Epithelial cell of proximal tubule (primary cell): ENCODE measurements around the gene SNCB. TPM values are rescaled to one million over a fixed set of nuclear protein-coding genes. Genes with fewer than 3 reads are reported as not detected.

Source experiments
- DNase-seq: peaks from one replicate; pipeline ENCODE4 v3.0.0-alpha.2; 2011; ENCODE audit warnings: low read depth
- H3K4me3 ChIP-seq: 2 replicates; pipeline ENCODE4 v1.5.1; 2011; ENCODE audit warnings: low read depth, mild to moderate bottlenecking, low read length
- CTCF ChIP-seq: conservative IDR thresholded peaks from 2 replicates; pipeline ENCODE4 v1.5.1; 2012; ENCODE audit warnings: low read depth, mild to moderate bottlenecking, low read length
- total RNA-seq: library from RNA; depleted of rRNA; stranded (reverse); fragments of >200 nt; gene quantifications from 2 replicates; pipeline ENCODE4 v1.2.3, GENCODE V29; 2015

SNCB gene
- total RNA-seq, 1 donor from 2014 or later = 0.17 TPM

DNA sequence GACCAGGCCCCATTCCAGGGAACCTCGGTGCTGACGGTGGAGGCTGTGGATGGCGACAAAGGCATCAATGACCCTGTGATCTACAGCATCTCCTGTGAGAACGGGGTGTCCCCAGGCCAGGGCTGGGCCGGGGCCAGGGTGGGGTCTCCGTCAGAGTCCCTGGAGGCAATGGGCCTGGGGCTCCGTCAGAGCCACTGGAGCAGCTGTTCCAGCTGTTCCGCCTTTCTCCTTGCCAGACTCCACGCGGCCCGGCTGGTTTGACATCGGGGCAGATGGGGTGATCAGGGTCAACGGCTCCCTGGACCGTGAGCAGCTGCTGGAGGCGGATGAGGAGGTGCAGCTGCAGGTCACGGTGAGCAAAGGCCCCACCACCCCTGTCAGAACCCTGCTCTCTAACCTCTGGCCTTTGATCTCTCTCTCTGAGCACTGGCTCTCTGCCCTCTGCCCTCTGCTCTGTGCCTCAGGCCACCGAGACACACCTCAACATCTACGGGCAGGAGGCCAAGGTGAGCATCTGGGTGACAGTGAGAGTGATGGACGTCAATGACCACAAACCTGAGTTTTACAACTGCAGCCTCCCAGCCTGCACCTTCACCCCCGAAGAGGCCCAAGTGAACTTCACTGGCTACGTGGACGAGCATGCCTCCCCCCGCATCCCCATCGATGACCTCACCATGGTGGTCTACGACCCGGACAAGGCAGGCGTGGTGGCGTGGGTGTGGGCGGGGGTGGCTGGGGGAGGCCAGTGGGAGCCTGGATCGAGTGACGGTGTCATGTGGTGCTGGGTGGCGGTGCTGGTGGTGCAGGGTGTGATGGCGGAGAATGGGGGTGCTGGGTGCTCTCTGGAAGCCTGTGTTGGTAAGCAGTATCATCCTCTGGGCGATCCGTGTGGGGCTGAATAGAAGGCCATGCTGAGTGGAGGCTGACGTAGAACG lies 54.6 kb downstream of the SNCB start:
- no peak for DNase-seq
- no peak overlapping the region for H3K4me3 ChIP-seq
- TF ChIP-seq CTCF = no peak

DNA sequence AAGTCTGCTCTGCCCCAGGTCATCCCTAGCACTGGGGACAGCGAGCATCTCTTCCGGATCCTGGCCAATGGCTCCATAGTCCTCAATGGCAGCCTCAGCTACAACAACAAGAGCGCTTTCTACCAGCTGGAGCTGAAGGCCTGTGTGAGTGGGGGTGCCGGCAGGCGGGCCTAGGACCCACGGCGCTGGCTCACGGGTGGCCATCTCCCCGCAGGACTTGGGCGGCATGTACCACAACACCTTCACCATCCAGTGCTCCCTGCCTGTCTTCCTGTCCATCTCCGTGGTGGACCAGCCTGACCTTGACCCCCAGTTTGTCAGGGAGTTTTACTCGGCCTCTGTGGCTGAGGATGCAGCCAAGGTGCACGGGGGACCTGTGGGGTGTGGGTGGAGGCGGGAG lies 55.3 kb downstream of the SNCB start:
- no peak for DNase-seq
- TF ChIP-seq CTCF = no peak
- no peak overlapping the region for H3K4me3 ChIP-seq

DNA sequence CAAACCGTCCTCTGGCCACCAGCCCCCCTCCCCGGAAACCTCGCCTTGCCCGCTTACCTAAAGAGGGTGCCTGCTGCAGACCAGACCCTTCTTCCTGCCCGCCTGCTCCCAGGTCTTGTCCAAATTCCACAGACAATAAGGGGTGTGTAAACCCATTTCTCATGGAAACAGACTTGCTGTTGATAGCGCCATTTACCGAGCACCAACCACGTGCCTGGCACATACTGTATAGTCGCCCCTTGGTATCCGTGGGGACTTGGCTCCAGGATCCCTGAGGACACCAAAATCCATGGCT lies 56.1 kb downstream of the SNCB start:
- TF ChIP-seq CTCF = no peak
- no peak for DNase-seq
- H3K4me3 ChIP-seq = no peak overlapping the region

DNA sequence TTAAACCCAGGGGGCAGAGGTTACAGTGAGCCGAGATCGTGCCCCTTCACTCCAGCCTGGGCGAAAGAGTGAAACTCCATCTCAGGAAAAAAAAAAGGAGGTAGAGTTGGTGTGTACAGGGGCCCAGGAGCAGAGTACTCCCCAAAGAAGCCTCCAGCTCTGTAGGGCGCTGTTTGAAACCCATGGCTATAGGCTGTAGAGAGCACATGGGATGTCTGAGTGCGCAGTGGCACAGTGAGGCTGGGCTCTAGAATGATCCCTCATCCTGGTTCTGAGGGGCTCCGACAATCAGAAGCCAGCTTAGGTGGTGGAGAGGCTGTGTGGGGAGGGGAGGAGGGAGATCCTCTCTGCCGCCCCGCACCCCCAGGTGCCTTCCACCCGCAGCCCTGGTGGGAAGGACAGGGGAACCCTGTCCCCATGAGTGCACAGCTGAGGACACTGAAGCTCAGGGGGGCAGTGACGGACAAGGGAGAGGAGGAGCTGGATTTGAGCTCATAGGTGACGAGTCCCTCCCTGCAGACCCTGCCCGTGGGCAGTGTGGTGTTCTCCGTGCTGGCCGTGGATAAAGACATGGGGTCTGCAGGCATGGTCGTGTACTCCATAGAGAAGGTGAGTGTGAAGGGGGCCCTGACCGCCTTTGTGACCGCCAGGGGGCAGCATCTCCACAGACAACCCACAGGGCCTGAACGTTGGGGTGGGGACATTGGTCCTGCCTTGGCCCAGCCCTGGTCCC lies 56.6 kb downstream of the SNCB start:
- H3K4me3 ChIP-seq = no peak overlapping the region
- TF ChIP-seq CTCF = peak; percentile 88
- no peak for DNase-seq

Other genes starting within 250 kb of the SNCB start
- gene NOP16, start 241.9 kb downstream of the SNCB start, total RNA-seq = 23.5 and 42.7 TPM in 2 replicates
- 118 and 123 TPM in 2 replicates for gene HIGD2A, start 241.8 kb downstream of the SNCB start, total RNA-seq
- gene CLTB, start 214.0 kb downstream of the SNCB start, total RNA-seq = 149 and 152 TPM in 2 replicates
- 32.9 and 35.7 TPM in 2 replicates for gene FAF2, start 182.1 kb downstream of the SNCB start, total RNA-seq
- gene RNF44, start 93.1 kb downstream of the SNCB start, total RNA-seq = 10.9 and 17.1 TPM in 2 replicates
- not detected in 2 replicates for gene CDHR2, start 81.2 kb downstream of the SNCB start, total RNA-seq
- 34.0 and 40.2 TPM in 2 replicates for gene GPRIN1, start 20.4 kb downstream of the SNCB start, total RNA-seq
- not detected in 2 replicates for gene EIF4E1B, start 141 bp upstream of the SNCB start, total RNA-seq
- 29.1 and 40.2 TPM in 2 replicates for gene TSPAN17, start 16.9 kb upstream of the SNCB start, total RNA-seq
- 0.07 and 1.2 TPM in 2 replicates for gene UNC5A, start 180.0 kb upstream of the SNCB start, total RNA-seq